HG03558 (cell line): ENCODE measurements around the gene PGPEP1.
"Not testable (repeated sequence)": the region's sequence is repeated elsewhere in the genome, so short reads cannot be mapped to it uniquely, and the experiment has no call there.

ENCODE experiments used
- ATAC-seq: cut with Tn5 transposase; IDR thresholded peaks from one replicate; pipeline ENCODE4 v1.9.1; 2021; ENCODE audit warnings: moderate number of reproducible peaks; ENCODE audit not compliant: unreplicated experiment; ENCODE audit errors: extremely low read depth

PGPEP1 gene

GRCh38 chr19:18362934-18363542 is 22.6 kb downstream of the PGPEP1 start:
- ATAC-seq, result no peak

- ATAC-seq, result no peak
Observed at GRCh38 chr19:18363787-18364186, 23.4 kb downstream of the PGPEP1 start.

GRCh38 chr19:18364277-18364825 is 24.0 kb downstream of the PGPEP1 start:
- not testable (repeated sequence) for ATAC-seq

GRCh38 chr19:18364826-18365528 is 24.6 kb downstream of the PGPEP1 start:
- no peak for ATAC-seq

GRCh38 chr19:18366021-18366435 is 25.6 kb downstream of the PGPEP1 start:
- no peak for ATAC-seq

GRCh38 chr19:18368504-18369222 is 28.3 kb downstream of the PGPEP1 start:
- no peak for ATAC-seq

- ATAC-seq, result no peak
Observed at GRCh38 chr19:18373407-18373891, 33.1 kb downstream of the PGPEP1 start.

GRCh38 chr19:18373892-18374629 is 33.7 kb downstream of the PGPEP1 start:
- no peak for ATAC-seq

GRCh38 chr19:18377026-18377425 is 36.6 kb downstream of the PGPEP1 start:
- ATAC-seq, result no peak

GRCh38 chr19:18379803-18380747 is 39.7 kb downstream of the PGPEP1 start:
- no peak for ATAC-seq

- ATAC-seq, result no peak
Observed at GRCh38 chr19:18380843-18381242, 40.4 kb downstream of the PGPEP1 start.

GRCh38 chr19:18383622-18384021 is 43.2 kb downstream of the PGPEP1 start:
- ATAC-seq, result not testable (repeated sequence)

- ATAC-seq, result no peak
Observed at GRCh38 chr19:18384775-18385174, 44.4 kb downstream of the PGPEP1 start.

GRCh38 chr19:18385359-18385674 is 44.9 kb downstream of the PGPEP1 start:
- no peak for ATAC-seq

- no peak for ATAC-seq
Observed at GRCh38 chr19:18385675-18386542, 45.5 kb downstream of the PGPEP1 start, which contains the start of gene GDF15. Gene GDF15, plus strand, starts transcription at chr19:18386158. Its CDS starts 32 bp downstream, at chr19:18386190.

GRCh38 chr19:18386543-18387271 is 46.3 kb downstream of the PGPEP1 start:
- ATAC-seq, result no peak

GRCh38 chr19:18388100-18388959 is 47.9 kb downstream of the PGPEP1 start:
- ATAC-seq, result no peak
